Body of pancreas (tissue), 4 donors: ENCODE data around the gene TAP2.

Source experiments
- CTCF ChIP-seq, 7 experiments: fragments of 450-650 bp in 4 of 7; fragments of 200-600 bp in 3 of 7; sonication (generic) in 3 of 7; IDR thresholded peaks; one replicate each; pipeline ENCODE4 v1.5.1; 2016 to 2019; ENCODE audit warnings: antibody characterized with exemption in 7 of 7
- POLR2A ChIP-seq, 3 donors: fragments of 450-650 bp; IDR thresholded peaks; one replicate each; pipeline ENCODE4 v1.6.1; 2016; ENCODE audit warnings: antibody characterized with exemption in 3 of 3, mild to moderate bottlenecking in 2 of 3

DNA sequence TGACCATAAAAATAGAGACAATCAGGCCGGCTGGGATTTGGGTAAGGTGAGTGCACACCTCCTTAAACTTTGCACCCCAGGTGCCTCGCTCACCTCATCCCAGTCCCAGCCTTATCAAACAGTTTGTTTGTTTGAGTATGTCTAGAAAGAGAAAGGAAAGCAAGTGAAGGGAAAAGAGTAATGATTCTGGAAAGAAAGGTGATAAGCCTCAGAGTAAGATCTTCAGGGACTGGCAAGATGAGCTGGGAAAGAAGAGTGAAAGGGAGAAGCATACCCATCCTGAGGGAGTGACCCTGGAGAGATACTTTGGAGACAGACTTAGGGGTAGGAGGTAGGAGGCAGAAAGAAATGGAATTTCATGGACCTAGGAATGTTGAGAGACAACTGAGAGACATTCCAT is 1.7 kb downstream of the TAP2 start:
- TF ChIP-seq CTCF (IDR thresholded peaks at IDR 0.05) (no peak), POLR2A (IDR thresholded peaks at IDR 0.05) (no peak)
